HG02798 (cell line): ENCODE data around the gene DERL2.
"Not testable (repeated sequence)": the region's sequence is repeated elsewhere in the genome, so short reads cannot be mapped to it uniquely, and the experiment has no call there.

Experiments
- ATAC-seq: cut with Tn5 transposase; IDR thresholded peaks from one replicate; pipeline ENCODE4 v1.9.1; 2021; ENCODE audit warnings: mild to moderate bottlenecking; ENCODE audit not compliant: unreplicated experiment, poor library complexity

The DERL2 gene

GRCh38 chr17:5439446-5439764 is 46.6 kb downstream of the DERL2 start:
- no peak for ATAC-seq

GRCh38 chr17:5438716-5439445 is 47.1 kb downstream of the DERL2 start, which contains the start of gene C1QBP:
Gene C1QBP, minus strand, starts transcription at chr17:5439155. Its CDS starts 82 bp downstream, at chr17:5439073.
- ATAC-seq: peak; percentile 94

- no peak for ATAC-seq
Measured at GRCh38 chr17:5437721-5438317, 48.2 kb downstream of the DERL2 start.

- ATAC-seq: not testable (repeated sequence)
Measured at GRCh38 chr17:5435781-5436315, 50.1 kb downstream of the DERL2 start.

- ATAC-seq: no peak
Measured at GRCh38 chr17:5434984-5435383, 51.0 kb downstream of the DERL2 start.

- no peak for ATAC-seq
Measured at GRCh38 chr17:5431949-5432556, 53.9 kb downstream of the DERL2 start.

GRCh38 chr17:5431234-5431633 is 54.7 kb downstream of the DERL2 start:
- not testable (repeated sequence) for ATAC-seq

- ATAC-seq: no peak
Measured at GRCh38 chr17:5430413-5430999, 55.5 kb downstream of the DERL2 start.

- ATAC-seq: no peak
Measured at GRCh38 chr17:5429191-5429887, 56.6 kb downstream of the DERL2 start.

- ATAC-seq: no peak
Measured at GRCh38 chr17:5425826-5426225, 60.2 kb downstream of the DERL2 start.

GRCh38 chr17:5424909-5425308 is 61.1 kb downstream of the DERL2 start:
- ATAC-seq: no peak

- ATAC-seq: no peak
Measured at GRCh38 chr17:5422505-5422904, 63.5 kb downstream of the DERL2 start.
